Breast epithelium (tissue), 3 donors: ENCODE results near the gene MZT2A.
"Not testable (repeated sequence)": the region's sequence is repeated elsewhere in the genome, so short reads cannot be mapped to it uniquely, and the experiment has no call there.

Source experiments
- POLR2A ChIP-seq: fragments of 450-650 bp; IDR thresholded peaks from one replicate; pipeline ENCODE4 v1.6.1; 2016; ENCODE audit warnings: antibody characterized with exemption, mild to moderate bottlenecking, moderate library complexity
- TF ChIP-seq, protein P1 (sequence below), 3 donors: fragments of 450-650 bp; IDR thresholded peaks; one replicate each; pipeline ENCODE4 v1.5.1; 2016 to 2017; ENCODE audit warnings: antibody characterized with exemption in 3 of 3, mild to moderate bottlenecking in 3 of 3, moderate library complexity in 3 of 3

DNA sequence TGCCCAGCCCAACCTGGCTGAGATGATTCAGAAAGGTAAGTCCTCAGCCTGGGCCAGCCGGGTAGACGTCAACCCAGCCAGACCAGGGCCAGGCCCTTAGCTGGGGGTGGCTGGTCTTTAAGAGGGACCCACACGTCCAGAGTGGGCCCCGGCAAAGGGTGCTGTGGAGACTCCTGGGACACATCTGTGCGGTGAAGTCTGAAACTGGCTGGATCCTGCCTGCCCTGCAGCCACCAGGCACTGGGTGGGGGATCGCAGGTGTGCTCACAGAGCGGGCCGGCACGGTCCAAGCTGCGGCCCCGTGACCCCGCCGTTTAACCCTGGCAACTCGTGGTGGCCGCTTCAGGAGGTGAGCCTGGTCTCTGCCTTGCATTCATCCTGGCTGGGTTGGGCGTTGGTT, 25.7 kb upstream of the MZT2A start:
- TF ChIP-seq POLR2A = not testable (repeated sequence)
- TF ChIP-seq, protein P1, sequence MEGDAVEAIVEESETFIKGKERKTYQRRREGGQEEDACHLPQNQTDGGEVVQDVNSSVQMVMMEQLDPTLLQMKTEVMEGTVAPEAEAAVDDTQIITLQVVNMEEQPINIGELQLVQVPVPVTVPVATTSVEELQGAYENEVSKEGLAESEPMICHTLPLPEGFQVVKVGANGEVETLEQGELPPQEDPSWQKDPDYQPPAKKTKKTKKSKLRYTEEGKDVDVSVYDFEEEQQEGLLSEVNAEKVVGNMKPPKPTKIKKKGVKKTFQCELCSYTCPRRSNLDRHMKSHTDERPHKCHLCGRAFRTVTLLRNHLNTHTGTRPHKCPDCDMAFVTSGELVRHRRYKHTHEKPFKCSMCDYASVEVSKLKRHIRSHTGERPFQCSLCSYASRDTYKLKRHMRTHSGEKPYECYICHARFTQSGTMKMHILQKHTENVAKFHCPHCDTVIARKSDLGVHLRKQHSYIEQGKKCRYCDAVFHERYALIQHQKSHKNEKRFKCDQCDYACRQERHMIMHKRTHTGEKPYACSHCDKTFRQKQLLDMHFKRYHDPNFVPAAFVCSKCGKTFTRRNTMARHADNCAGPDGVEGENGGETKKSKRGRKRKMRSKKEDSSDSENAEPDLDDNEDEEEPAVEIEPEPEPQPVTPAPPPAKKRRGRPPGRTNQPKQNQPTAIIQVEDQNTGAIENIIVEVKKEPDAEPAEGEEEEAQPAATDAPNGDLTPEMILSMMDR (IDR thresholded peaks at IDR 0.05) = not testable (repeated sequence)
